K562 (cell line): ENCODE results near the gene PPARD. TPM values are rescaled to one million over a fixed set of nuclear protein-coding genes. Genes with fewer than 3 reads are reported as not detected.

Experiments used
- FOS ChIP-seq: IDR thresholded peaks from 3 replicates; pipeline ENCODE4 v1.6.1; 2011; ENCODE audit not compliant: insufficient read length; ENCODE audit errors: extremely low read depth
- GTF2A2 ChIP-seq: IDR thresholded peaks from 2 replicates; pipeline ENCODE4 v1.6.1; 2016; ENCODE audit warnings: mild to moderate bottlenecking, missing genetic modification characterization, missing compliant biosample characterization
- HINFP ChIP-seq: fragments of 450-650 bp; conservative IDR thresholded peaks from 2 replicates; pipeline ENCODE4 v1.6.1; 2016; ENCODE audit warnings: missing genetic modification characterization, low read depth, mild to moderate bottlenecking, control low read depth, missing compliant biosample characterization
- HMBOX1 ChIP-seq: sonication (generic); IDR thresholded peaks from 2 replicates; pipeline ENCODE4 v1.6.1; 2016
- L3MBTL2 ChIP-seq: fragments of 450-650 bp; IDR thresholded peaks from 2 replicates; pipeline ENCODE4 v1.6.1; 2016; ENCODE audit warnings: mild to moderate bottlenecking, moderate library complexity
- MCM7 ChIP-seq, 2 experiments: fragments of 450-650 bp; IDR thresholded peaks; 2 replicates each; pipeline ENCODE4 v1.6.1; 2016 to 2018
- NFIX ChIP-seq: fragments of 250-450 bp; sonication (Bioruptor Pico); IDR thresholded peaks from 2 replicates; pipeline ENCODE4 v1.4.0; 2020; ENCODE audit warnings: low read depth, mild to moderate bottlenecking, moderate library complexity
- NR2F6 ChIP-seq: fragments of 450-650 bp; formaldehyde crosslinking; IDR thresholded peaks from 2 replicates; pipeline ENCODE4 v1.4.0; 2020; ENCODE audit warnings: mild to moderate bottlenecking
- NR3C1 ChIP-seq: sonication (generic); formaldehyde crosslinking; IDR thresholded peaks from 2 replicates; pipeline ENCODE4 v1.8.1; 2022; ENCODE audit warnings: missing genetic modification reagents
- OTX1 ChIP-seq: fragments of 450-650 bp; formaldehyde crosslinking; IDR thresholded peaks from 2 replicates; pipeline ENCODE4 v1.4.0; 2022; ENCODE audit warnings: mild to moderate bottlenecking
- SIRT6 ChIP-seq: IDR thresholded peaks from one replicate; pipeline ENCODE4 v1.6.1; 2012; ENCODE audit warnings: low read depth, mild to moderate bottlenecking, control low read depth, inconsistent platforms, low read length, moderate library complexity
- SNRNP70 ChIP-seq: fragments of 200-400 bp; formaldehyde crosslinking; optimal IDR thresholded peaks from 2 replicates; pipeline ENCODE3; 2017; ENCODE audit warnings: low read depth, low read length
- ZBTB11 ChIP-seq, 3 experiments: fragments of 200-800 bp in 1 of 3; fragments of 250-450 bp in 1 of 3; fragments of 450-650 bp in 1 of 3; sonication (Bioruptor Pico) in 1 of 3; sonication (Bioruptor generic) in 1 of 3; formaldehyde crosslinking in 1 of 3; IDR thresholded peaks; 2 replicates each; pipeline versions ENCODE4 v1.6.1 to v1.8.0; 2016 to 2022; ENCODE audit warnings: mild to moderate bottlenecking in 2 of 3, missing genetic modification characterization in 2 of 3, missing compliant biosample characterization in 1 of 3, moderate library complexity in 1 of 3
- ZNF561 ChIP-seq: fragments of 450-650 bp; formaldehyde crosslinking; conservative IDR thresholded peaks from 2 replicates; pipeline ENCODE4 v1.4.0; 2020; ENCODE audit warnings: mild to moderate bottlenecking, moderate library complexity
- polyA plus RNA-seq, 8 experiments: library from polyadenylated mRNA; depleted of rRNA in 4 of 8; stranded (reverse) in 5 of 8; unstranded in 3 of 8; fragments of >200 nt; fragmentation: Nextera tagmentation in 2 of 8; fragmentation: Illumina TruSeq in 1 of 8; extraction: Ambion mirVana in 2 of 8; extraction: Trizol in 1 of 8; gene quantifications; 2 replicates each; pipeline versions ENCODE4 v1.2.1 to v1.2.3, GENCODE V29; 2011 to 2014; ENCODE audit warnings: inconsistent platforms in 1 of 8, missing spikeins in 1 of 8
- total RNA-seq, 7 experiments: library from RNA; depleted of rRNA in 6 of 7; stranded (reverse); fragments of >200 nt in 6 of 7; fragmentation: Illumina TruSeq in 2 of 7; extraction: Trizol in 2 of 7; gene quantifications; 2 replicates each; pipeline versions ENCODE4 v1.2.1 to v1.2.3, GENCODE V29; 2011 to 2021; ENCODE audit warnings: low replicate concordance in 1 of 7

PPARD gene
- total and polyA plus RNA-seq, 9 of the 15 experiments (the other 6 are each of a cell fraction or from before 2014, with no cell fraction given), result 0.14 to 13.2 (median 3.8) TPM

- TF ChIP-seq HMBOX1 (peak; percentile 81; the same call in 1 of the 2 replicates), MCM7 (IDR thresholded peaks at IDR 0.05) (no peak), OTX1 (peak; percentile 82), ZNF561 (CRISPR knock-in tag) (no peak), GTF2A2 (peak; percentile 94), SIRT6 (peak; percentile 94), NR3C1 (CRISPR knock-in tag) (0 out of 2 replicates have a peak, but pooled peaks have one; percentile 65), HINFP (no peak), L3MBTL2 (peak; percentile 92), SNRNP70 (peak; percentile 82), FOS (no peak), ZBTB11 (CRISPR knock-in tag; IDR thresholded peaks at IDR 0.05) (peak in 1 of 3 experiments; percentile 50; a peak in 1 of 6 replicates), NR2F6 (CRISPR knock-in tag) (0 out of 2 replicates have a peak, but pooled peaks have one; percentile 54), NFIX (CRISPR knock-in tag) (0 out of 2 replicates have a peak, but pooled peaks have one; percentile 3)
Measured at GRCh38 chr6:35468181-35468979, 126.0 kb downstream of the PPARD start, which contains the start of gene RPL10A (continued).
